Nephron (organoid): ENCODE data around the gene PRDM16.
"Not testable (repeated sequence)": the region's sequence is repeated elsewhere in the genome, so short reads cannot be mapped to it uniquely, and the experiment has no call there.

Source experiments
- H3K27ac Mint-ChIP-seq, 3 experiments: 2 replicates each; pipeline ENCODE4 v1.8.0; 2020; ENCODE audit warnings: mixed read lengths in 3 of 3, mild to moderate bottlenecking in 2 of 3, moderate library complexity in 1 of 3
- H3K27me3 Mint-ChIP-seq: 2 replicates; pipeline ENCODE4 v1.8.0; 2021; ENCODE audit warnings: low read depth, mild to moderate bottlenecking, moderate library complexity, mixed read lengths
- H3K36me3 Mint-ChIP-seq: 2 replicates; pipeline ENCODE4 v1.8.0; 2020; ENCODE audit warnings: low read depth, mixed read lengths
- H3K4me1 Mint-ChIP-seq: 2 replicates; pipeline ENCODE4 v1.8.0; 2020; ENCODE audit warnings: mixed read lengths
- H3K4me3 Mint-ChIP-seq, 3 experiments: 2 replicates each; pipeline ENCODE4 v1.8.0; 2020; ENCODE audit warnings: mild to moderate bottlenecking in 3 of 3, mixed read lengths in 3 of 3, moderate library complexity in 2 of 3
- H3K9me3 Mint-ChIP-seq: 2 replicates; pipeline ENCODE4 v1.8.0; 2020; ENCODE audit warnings: mixed read lengths
- CTCF ChIP-seq, 3 experiments: fragments of 200-600 bp; sonication (generic); IDR thresholded peaks; one replicate each; pipeline ENCODE4 v1.5.0; 2021; ENCODE audit warnings: antibody characterized with exemption in 3 of 3; ENCODE audit not compliant: unreplicated experiment in 3 of 3

PRDM16 gene

DNA sequence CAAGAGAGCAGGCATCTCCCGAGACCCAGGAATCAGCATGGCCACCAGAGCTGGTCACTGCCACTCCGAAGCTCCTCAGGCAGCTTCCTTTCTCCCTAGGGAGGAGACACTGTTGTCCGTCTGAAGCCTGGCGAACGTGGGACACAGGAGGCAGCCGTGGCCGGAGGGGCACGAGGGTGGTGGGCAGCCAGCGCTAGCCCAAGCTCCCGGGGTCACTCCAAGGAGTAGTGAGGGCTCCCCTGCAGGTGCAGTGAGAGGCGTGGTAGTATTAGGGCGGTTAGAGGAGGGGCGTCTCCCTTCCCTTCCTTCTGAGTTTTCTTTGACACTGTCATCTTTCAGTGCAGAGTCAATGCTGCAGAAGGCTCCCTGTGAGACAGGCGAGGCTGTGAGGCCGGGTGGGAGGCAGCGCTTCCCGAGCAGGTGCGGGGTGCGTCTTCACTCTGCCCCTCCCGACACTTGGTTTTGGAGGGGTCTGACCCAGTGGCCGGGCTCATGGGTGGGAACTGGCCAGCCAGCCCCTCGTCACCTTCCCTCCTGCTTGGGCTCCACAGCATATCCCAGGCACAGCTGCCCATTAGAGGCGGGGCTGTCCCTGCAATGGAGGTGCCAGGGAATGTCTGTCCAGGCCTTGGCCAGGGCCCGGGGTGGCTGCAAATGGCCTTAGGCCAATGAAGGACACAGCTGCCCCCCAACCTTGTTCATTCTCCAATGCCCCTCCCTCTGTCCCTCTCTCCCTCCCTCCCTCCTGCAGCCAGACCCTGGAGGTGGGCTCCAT lies 213.8 kb downstream of the PRDM16 start:
- H3K4me1 Mint-ChIP-seq, result no peaks in the 10 kb centered on the region
- H3K27ac Mint-ChIP-seq, result no peak overlapping the region
- H3K4me3 Mint-ChIP-seq, result no peak overlapping the region
- H3K27me3 Mint-ChIP-seq, result peaks cover 65% of the 10 kb centered on the region
- TF ChIP-seq CTCF (IDR thresholded peaks at IDR 0.05; ENCODE audit: unreplicated experiment in 3 of 3), result no peak
- H3K9me3 Mint-ChIP-seq, result no peaks in the 10 kb centered on the region
- peaks cover 3% of the 10 kb centered on the region for H3K36me3 Mint-ChIP-seq

- peak; percentile 81 to 88 (median 82) for TF ChIP-seq CTCF (IDR thresholded peaks at IDR 0.05; ENCODE audit: unreplicated experiment in 3 of 3)
- Mint-ChIP-seq H3K9me3 (no peaks in the 10 kb centered on the region), H3K36me3 (peaks cover 3% of the 10 kb centered on the region), H3K27ac (no peak overlapping the region), H3K27me3 (peaks cover 58% of the 10 kb centered on the region), H3K4me1 (no peaks in the 10 kb centered on the region), H3K4me3 (no peak overlapping the region)
Observed at GRCh38 chr1:3283849-3284248, 214.8 kb downstream of the PRDM16 start.

DNA sequence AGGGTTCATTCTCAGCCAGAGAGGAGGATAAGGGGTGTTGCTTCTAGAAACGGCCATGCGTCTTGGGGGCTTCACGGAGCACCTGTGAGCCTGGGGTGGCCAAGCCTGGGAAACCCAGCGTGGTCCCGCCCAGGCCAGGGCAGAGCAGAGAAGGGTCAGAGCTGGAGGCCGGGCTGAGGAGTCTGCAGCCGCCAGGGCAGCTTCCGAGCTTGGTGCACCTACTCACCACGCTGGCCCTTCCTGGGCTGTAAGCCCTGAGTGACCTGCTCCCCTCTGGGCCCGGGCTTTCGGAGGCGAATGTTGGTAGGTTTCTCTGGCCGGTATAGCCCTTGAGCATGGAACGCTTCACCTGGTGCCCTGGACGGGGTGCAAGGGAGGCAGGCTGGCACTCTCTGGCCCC lies 215.7 kb downstream of the PRDM16 start:
- Mint-ChIP-seq H3K9me3 (no peaks in the 10 kb centered on the region), H3K4me3 (no peak overlapping the region), H3K27me3 (peaks cover 58% of the 10 kb centered on the region), H3K4me1 (no peaks in the 10 kb centered on the region), H3K36me3 (peaks cover 3% of the 10 kb centered on the region), H3K27ac (no peak overlapping the region)
- TF ChIP-seq CTCF (IDR thresholded peaks at IDR 0.05; ENCODE audit: unreplicated experiment in 3 of 3), result no peak

DNA sequence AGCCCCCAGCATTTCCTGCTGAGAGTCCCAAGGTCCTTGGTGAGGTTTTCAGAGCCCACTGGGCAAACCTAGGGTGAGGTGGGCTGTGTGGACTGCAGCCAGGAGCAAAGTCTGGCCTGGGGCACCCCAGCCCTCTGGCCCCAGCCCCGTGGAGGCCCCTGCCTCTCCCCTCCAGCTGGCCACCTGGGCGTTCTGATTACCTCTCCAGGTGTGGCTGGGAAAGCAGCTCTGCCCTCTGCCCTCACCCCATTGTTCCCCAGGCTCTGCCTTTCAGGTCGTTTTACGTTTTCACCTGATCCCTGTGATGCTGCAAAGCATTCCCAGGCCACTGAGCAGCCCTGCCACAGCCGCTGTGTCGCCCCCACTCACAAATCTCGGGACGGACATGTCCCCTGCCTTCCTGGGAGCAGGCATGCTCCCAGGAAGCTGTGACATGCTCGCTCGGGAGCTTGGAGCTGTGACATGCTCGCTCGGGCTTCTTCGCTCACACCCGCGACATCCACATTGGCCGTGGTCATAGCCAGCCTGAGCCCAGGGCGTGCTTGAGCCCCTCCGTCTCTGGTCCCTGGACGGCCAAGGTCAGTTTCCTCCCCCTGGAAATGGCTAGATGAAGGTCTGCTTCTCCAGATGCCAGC lies 216.2 kb downstream of the PRDM16 start:
- no peak overlapping the region for H3K27ac Mint-ChIP-seq
- H3K9me3 Mint-ChIP-seq, result no peaks in the 10 kb centered on the region
- no peaks in the 10 kb centered on the region for H3K4me1 Mint-ChIP-seq
- H3K36me3 Mint-ChIP-seq, result peaks cover 3% of the 10 kb centered on the region
- H3K27me3 Mint-ChIP-seq, result peaks cover 54% of the 10 kb centered on the region
- no peak overlapping the region for H3K4me3 Mint-ChIP-seq
- no peak for TF ChIP-seq CTCF (IDR thresholded peaks at IDR 0.05; ENCODE audit: unreplicated experiment in 3 of 3)

- not testable (repeated sequence) for H3K36me3 Mint-ChIP-seq, H3K4me3 Mint-ChIP-seq, H3K4me1 Mint-ChIP-seq, H3K27ac Mint-ChIP-seq, H3K9me3 Mint-ChIP-seq
- peaks cover 46% of the 10 kb centered on the region for H3K27me3 Mint-ChIP-seq
Observed at GRCh38 chr1:3287095-3287494, 218.1 kb downstream of the PRDM16 start.

DNA sequence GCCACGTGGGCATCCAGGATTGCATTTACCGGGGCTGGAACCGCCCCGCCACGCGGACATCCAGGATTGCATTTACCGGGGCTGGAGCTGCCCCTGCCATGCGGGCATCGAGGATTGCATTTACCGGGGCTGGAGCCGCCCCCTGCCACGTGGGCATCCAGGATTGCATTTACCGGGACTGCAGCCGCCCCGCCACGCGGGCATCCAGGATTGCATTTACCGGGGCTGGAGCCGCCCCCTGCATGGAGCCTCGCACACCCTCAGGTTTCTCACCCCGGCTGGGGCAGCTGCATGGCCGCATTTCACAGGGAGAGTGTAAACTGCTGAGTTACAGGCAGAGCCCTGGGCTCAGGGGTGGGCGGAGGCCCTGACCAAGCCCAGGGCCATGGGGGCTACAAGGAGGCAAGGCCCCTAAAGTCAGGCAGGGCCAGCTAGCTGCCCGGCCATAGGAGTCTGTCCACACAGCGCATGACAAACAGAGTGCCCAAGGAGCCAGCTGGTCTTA lies 218.7 kb downstream of the PRDM16 start:
- no peak for TF ChIP-seq CTCF (IDR thresholded peaks at IDR 0.05; ENCODE audit: unreplicated experiment in 3 of 3)
- H3K4me1 Mint-ChIP-seq, result no peaks in the 10 kb centered on the region

More for the DNA sequence above, 218.7 kb downstream of the PRDM16 start:
- Mint-ChIP-seq H3K4me3 (no peak overlapping the region), H3K9me3 (no peaks in the 10 kb centered on the region), H3K27ac (no peak overlapping the region), H3K27me3 (peaks cover 48% of the 10 kb centered on the region), H3K36me3 (no peaks in the 10 kb centered on the region)
